GM21619 (cell line): ENCODE results near the gene CRABP2.

Experiments
- ATAC-seq: cut with Tn5 transposase; IDR thresholded peaks from one replicate; pipeline ENCODE4 v1.9.1; 2021; ENCODE audit not compliant: unreplicated experiment

CRABP2 gene

DNA sequence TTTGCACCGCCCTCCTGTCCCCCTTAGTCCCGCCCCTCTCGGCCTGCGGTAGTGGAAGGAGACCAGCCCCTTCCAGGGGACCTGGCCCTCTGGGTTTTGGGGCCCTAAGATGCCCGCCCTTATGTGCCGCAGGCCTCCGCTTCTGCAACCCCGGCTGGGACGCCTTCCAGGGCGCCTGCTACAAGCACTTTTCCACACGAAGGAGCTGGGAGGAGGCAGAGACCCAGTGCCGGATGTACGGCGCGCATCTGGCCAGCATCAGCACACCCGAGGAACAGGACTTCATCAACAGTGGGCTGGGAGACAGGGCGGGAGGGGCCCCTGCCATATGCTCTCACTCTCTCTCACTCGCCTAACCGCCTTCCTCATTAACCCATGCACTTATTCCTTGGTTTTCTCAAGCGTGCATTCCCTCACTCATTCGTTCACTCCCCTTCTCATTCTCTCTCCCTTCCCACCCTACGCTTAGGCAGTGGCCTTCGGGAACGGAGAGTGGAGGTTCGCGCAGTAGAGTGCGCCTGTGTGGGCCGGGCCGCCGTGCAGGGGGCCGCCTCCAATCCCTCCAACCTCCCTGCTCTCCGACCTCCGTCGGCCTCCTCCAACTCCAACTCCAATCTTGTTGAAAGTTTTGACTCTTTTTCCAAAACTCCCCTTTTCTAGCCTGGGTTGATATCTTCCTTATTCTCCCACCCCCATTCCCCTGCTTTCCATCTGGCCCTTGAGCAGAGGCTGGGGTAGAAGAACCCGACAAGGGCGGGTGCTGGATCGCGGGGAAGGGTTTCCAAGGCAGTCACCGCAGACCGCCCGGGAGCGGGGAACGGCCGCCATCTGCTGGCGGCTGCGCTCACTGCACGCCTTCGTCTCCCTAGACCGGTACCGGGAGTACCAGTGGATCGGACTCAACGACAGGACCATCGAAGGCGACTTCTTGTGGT is 48.3 kb downstream of the CRABP2 start:
- no peak for ATAC-seq

GRCh38 chr1:156655904-156656516 is 49.4 kb downstream of the CRABP2 start:
- ATAC-seq, result no peak

- no peak for ATAC-seq
Observed at GRCh38 chr1:156655151-156655903, 50.1 kb downstream of the CRABP2 start.

GRCh38 chr1:156654700-156655099 is 50.7 kb downstream of the CRABP2 start:
- no peak for ATAC-seq

DNA sequence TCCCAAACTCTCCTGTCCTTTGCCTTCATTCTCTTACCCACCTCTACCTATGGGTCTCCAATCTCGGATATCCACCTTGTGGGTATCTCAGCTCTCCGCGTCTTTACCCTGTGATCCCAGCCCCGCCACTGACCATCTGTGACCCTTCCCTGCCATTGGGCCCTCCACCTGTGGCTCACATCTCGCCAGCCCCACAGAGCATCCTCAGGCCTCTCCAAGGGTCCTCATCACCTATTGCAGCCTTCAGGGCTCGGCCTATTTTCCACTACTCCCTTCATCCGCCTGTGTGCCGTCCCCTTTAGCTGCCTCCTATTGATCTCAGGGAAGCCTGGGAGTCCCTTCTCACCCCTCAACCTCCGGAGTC is 52.4 kb downstream of the CRABP2 start:
- ATAC-seq, result no peak

DNA sequence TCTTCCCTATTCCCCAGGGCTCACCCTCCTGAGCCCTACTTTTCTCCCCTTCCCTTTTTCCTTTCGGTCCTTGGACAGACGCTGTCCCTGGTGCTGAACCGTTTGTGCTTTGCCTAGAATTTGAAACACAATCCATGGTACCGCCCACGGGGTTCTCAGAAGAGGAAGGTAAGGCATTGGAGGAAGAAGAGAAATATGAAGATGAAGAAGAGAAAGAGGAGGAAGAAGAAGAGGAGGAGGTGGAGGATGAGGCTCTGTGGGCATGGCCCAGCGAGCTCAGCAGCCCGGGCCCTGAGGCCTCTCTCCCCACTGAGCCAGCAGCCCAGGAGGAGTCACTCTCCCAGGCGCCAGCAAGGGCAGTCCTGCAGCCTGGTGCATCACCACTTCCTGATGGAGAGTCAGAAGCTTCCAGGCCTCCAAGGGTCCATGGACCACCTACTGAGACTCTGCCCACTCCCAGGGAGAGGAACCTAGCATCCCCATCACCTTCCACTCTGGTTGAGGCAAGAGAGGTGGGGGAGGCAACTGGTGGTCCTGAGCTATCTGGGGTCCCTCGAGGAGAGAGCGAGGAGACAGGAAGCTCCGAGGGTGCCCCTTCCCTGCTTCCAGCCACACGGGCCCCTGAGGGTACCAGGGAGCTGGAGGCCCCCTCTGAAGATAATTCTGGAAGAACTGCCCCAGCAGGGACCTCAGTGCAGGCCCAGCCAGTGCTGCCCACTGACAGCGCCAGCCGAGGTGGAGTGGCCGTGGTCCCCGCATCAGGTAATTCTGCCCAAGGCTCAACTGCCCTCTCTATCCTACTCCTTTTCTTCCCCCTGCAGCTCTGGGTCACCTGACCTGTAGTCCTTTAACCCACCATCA is 53.0 kb downstream of the CRABP2 start:
- no peak for ATAC-seq
